ENCODE measurements around the gene KANK3. TPM values are rescaled to one million over a fixed set of nuclear protein-coding genes. Genes with fewer than 3 reads are reported as not detected.

Gene KANK3
- total RNA-seq, 1 donor from 2014 or later, result 2.9 TPM

DNA sequence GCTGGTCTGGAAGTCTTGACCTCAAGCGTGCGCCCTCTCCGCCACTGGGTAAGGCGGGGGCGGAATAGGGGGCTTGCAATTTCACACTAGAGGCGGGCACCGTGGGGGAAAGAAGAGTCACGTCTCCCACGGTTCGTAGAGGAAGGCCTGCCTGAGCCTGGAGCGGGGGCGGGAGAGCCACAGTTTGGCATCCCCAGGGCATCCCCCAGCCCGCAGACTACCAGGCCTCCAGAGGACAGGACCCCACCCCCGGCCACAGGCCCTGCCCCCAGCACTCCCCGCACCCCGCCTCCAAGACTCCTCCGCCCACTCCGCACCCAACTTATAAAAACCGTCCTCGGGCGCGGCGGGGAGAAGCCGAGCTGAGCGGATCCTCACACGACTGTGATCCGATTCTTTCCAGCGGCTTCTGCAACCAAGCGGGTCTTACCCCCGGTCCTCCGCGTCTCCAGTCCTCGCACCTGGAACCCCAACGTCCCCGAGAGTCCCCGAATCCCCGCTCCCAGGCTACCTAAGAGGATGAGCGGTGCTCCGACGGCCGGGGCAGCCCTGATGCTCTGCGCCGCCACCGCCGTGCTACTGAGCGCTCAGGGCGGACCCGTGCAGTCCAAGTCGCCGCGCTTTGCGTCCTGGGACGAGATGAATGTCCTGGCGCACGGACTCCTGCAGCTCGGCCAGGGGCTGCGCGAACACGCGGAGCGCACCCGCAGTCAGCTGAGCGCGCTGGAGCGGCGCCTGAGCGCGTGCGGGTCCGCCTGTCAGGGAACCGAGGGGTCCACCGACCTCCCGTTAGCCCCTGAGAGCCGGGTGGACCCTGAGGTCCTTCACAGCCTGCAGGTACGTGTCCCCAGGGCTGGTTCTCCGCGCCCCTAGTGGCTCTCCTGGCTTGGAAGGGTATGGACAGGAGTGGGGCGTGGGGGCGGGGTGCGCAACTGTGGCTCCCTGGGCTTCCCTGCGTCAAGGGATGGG, 21.0 kb upstream of the KANK3 start, which contains the start of gene ANGPTL4:
ANGPTL4 (plus strand) TSS at position 353 of the 969 bp plus-strand sequence; CDS start at position 520, 167 bp downstream.
- FAIRE-seq (no peak), DNase-seq (ENCODE audit: low read depth) (peak; percentile 26)
- Histone ChIP-seq H3K4me3 (ENCODE audit: insufficient read depth, low read depth, low read length) (peak within 1 kb of the TSS; percentile 56), H2AFZ (ENCODE audit: low read depth, low read length) (peak within 1 kb of the TSS; percentile 47), H3K4me2 (ENCODE audit: low read length) (peak within 1 kb of the TSS; percentile 86), H4K20me1 (ENCODE audit: insufficient read depth, low read length) (peaks cover 23% of the 10 kb centered on the region), H3K4me1 (ENCODE audit: insufficient read depth, low read length) (peaks cover 35% of the 10 kb centered on the region), H3K79me2 (ENCODE audit: insufficient read depth, low read length) (no peaks in the 10 kb centered on the region), H3K9ac (ENCODE audit: low read length) (peak within 1 kb of the TSS; percentile 52), H3K36me3 (ENCODE audit: insufficient read depth, low read length) (no peaks in the 10 kb centered on the region), H3K27ac (ENCODE audit: low read depth, low read length) (no peak within 1 kb of the TSS), H3K27me3 (ENCODE audit: insufficient read depth, low read length) (peaks cover 6% of the 10 kb centered on the region), H3K9me3 (ENCODE audit: insufficient read depth, low read depth, low read length) (no peaks in the 10 kb centered on the region)
- peak within 1 kb of the TSS; percentile 85 for H3K4me3 Mint-ChIP-seq (ENCODE audit: unreplicated experiment)
- no peaks in the 10 kb centered on the region for H3K27me3 Mint-ChIP-seq (ENCODE audit: low read depth, unreplicated experiment)
- no peak for TF ChIP-seq EZH2 (IDR thresholded peaks at IDR 0.05; ENCODE audit: insufficient read depth, low read length)
- TF ChIP-seq, protein P1, sequence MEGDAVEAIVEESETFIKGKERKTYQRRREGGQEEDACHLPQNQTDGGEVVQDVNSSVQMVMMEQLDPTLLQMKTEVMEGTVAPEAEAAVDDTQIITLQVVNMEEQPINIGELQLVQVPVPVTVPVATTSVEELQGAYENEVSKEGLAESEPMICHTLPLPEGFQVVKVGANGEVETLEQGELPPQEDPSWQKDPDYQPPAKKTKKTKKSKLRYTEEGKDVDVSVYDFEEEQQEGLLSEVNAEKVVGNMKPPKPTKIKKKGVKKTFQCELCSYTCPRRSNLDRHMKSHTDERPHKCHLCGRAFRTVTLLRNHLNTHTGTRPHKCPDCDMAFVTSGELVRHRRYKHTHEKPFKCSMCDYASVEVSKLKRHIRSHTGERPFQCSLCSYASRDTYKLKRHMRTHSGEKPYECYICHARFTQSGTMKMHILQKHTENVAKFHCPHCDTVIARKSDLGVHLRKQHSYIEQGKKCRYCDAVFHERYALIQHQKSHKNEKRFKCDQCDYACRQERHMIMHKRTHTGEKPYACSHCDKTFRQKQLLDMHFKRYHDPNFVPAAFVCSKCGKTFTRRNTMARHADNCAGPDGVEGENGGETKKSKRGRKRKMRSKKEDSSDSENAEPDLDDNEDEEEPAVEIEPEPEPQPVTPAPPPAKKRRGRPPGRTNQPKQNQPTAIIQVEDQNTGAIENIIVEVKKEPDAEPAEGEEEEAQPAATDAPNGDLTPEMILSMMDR (IDR thresholded peaks at IDR 0.05; ENCODE audit: insufficient read depth, low read depth, low read length), result no peak
- H3K4me1 Mint-ChIP-seq (ENCODE audit: low read depth, unreplicated experiment), result peaks cover 34% of the 10 kb centered on the region
- peaks cover 22% of the 10 kb centered on the region for H3K36me3 Mint-ChIP-seq (ENCODE audit: low read depth, unreplicated experiment)
- H3K9me3 Mint-ChIP-seq (ENCODE audit: unreplicated experiment), result peaks cover 2% of the 10 kb centered on the region
- H3K27ac Mint-ChIP-seq (ENCODE audit: unreplicated experiment), result peak within 1 kb of the TSS; percentile 99

DNA sequence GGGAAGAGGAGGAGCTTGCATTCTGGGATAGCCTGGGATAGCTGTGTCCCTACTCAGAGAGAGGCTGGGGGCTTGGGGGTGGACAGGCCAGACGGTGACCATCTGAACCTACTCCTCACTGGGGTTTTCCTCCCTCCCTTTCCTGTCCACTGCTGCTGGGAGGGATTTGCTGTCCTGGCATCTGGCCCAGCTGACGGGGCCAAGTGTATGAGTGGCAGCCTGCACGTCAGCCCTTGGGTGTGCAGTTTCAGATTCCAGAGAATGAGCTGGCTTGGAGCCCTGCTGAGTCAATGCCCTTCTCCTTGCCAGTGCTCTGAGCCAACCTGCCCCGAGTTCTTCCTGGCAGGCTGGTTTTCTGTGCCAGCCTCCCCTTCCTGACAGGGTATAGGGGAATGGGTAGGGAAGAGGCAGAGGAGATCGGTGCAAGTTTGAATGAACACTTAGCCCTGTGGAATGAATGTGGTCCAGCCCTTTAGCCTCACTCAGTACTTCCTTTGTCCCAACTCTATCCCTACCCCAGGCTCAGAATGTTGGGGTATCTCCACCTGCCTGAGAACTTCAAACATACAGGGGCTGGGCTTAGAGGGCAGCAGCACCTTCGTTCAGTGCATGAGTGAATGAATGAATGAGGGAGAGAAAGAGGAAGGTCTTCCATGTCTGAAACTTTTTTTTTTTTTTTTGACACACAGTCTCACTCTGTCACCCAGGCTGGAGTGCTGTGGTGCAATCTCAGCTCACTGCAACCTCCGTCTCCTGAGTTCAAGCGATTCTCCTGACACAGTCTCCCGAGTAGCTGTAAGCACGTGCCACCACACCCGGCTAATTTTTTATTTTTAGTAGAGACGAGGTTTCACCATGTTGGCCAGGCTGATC, 19.1 kb upstream of the KANK3 start:
- DNase-seq (ENCODE audit: low read depth), result peak; percentile 94
- no peak overlapping the region for H3K4me3 ChIP-seq (ENCODE audit: insufficient read depth, low read depth, low read length)
- H3K27me3 ChIP-seq (ENCODE audit: insufficient read depth, low read length), result peaks cover 6% of the 10 kb centered on the region
- H3K4me1 Mint-ChIP-seq (ENCODE audit: low read depth, unreplicated experiment), result peaks cover 24% of the 10 kb centered on the region
- TF ChIP-seq, protein P1 (IDR thresholded peaks at IDR 0.05; ENCODE audit: insufficient read depth, low read depth, low read length), result no peak
- TF ChIP-seq EZH2 (IDR thresholded peaks at IDR 0.05; ENCODE audit: insufficient read depth, low read length), result no peak
- H3K9me3 Mint-ChIP-seq (ENCODE audit: unreplicated experiment), result peaks cover 2% of the 10 kb centered on the region
- FAIRE-seq, result peak; percentile 77
- H3K36me3 Mint-ChIP-seq (ENCODE audit: low read depth, unreplicated experiment), result peaks cover 13% of the 10 kb centered on the region
- no peaks in the 10 kb centered on the region for H3K9me3 ChIP-seq (ENCODE audit: insufficient read depth, low read depth, low read length)
- H3K36me3 ChIP-seq (ENCODE audit: insufficient read depth, low read length), result no peaks in the 10 kb centered on the region
- no peaks in the 10 kb centered on the region for H3K79me2 ChIP-seq (ENCODE audit: insufficient read depth, low read length)
- peak overlapping the region; percentile 94 for H3K27ac Mint-ChIP-seq (ENCODE audit: unreplicated experiment)
- peak overlapping the region; percentile 58 for H3K4me3 Mint-ChIP-seq (ENCODE audit: unreplicated experiment)
- H4K20me1 ChIP-seq (ENCODE audit: insufficient read depth, low read length), result peaks cover 16% of the 10 kb centered on the region
- peak overlapping the region; percentile 16 for H3K27ac ChIP-seq (ENCODE audit: low read depth, low read length)
- H3K4me1 ChIP-seq (ENCODE audit: insufficient read depth, low read length), result peaks cover 30% of the 10 kb centered on the region
- H2AFZ ChIP-seq (ENCODE audit: low read depth, low read length), result no peak overlapping the region
- H3K9ac ChIP-seq (ENCODE audit: low read length), result peak overlapping the region; percentile 11
- no peaks in the 10 kb centered on the region for H3K27me3 Mint-ChIP-seq (ENCODE audit: low read depth, unreplicated experiment)
- peak overlapping the region; percentile 77 for H3K4me2 ChIP-seq (ENCODE audit: low read length)
